H1 (cell line): Measurements from ENCODE around the gene NUDT3. TPM values are rescaled to one million over a fixed set of nuclear protein-coding genes. Genes with fewer than 3 reads are reported as not detected.

Experiments used
- CTCF ChIA-PET: fragments of 300-600 bp; sonication (Branson Sonifier 250); formaldehyde crosslinking; loops from one replicate; lab custom pipeline; 2021; ENCODE audit not compliant: partially characterized antibody; lab: Charles Lee
- POLR2A ChIA-PET: fragments of 300-600 bp; sonication (Branson Sonifier 250); formaldehyde crosslinking; loops from one replicate; lab custom pipeline; 2021; ENCODE audit warnings: inconsistent platforms; ENCODE audit not compliant: partially characterized antibody; lab: Charles Lee
- DNase-seq, 2 experiments: peaks; one replicate each; pipeline versions ENCODE4 v3.0.0 to v3.0.0-alpha.2; 2010 to 2022; ENCODE audit warnings: low spot score in 2 of 2, low read depth in 1 of 2, mixed read lengths in 1 of 2
- FAIRE-seq: peaks from 2 replicates; lab custom pipeline; 2011; peaks lifted over from hg19 to GRCh38; lab: Jason Lieb, UNC
- H2AFZ ChIP-seq: 2 replicates; pipeline ENCODE4 v1.8.1; 2012; ENCODE audit warnings: low read length, inconsistent platforms
- H2AK5ac ChIP-seq: 2 replicates; pipeline ENCODE4 v1.6.1; 2013; ENCODE audit warnings: low read depth, low read length
- H2BK120ac ChIP-seq: replicated peaks from 2 replicates; pipeline ENCODE3; 2013; ENCODE audit warnings: low read depth, low read length, inconsistent platforms
- H2BK12ac ChIP-seq: 2 replicates; pipeline ENCODE4 v1.6.1; 2013; ENCODE audit warnings: low read depth, low read length
- H2BK15ac ChIP-seq: 2 replicates; pipeline ENCODE4 v1.6.1; 2013; ENCODE audit warnings: low read length
- H2BK20ac ChIP-seq: 2 replicates; pipeline ENCODE4 v1.6.1; 2013; ENCODE audit warnings: low read length
- H2BK5ac ChIP-seq: 2 replicates; pipeline ENCODE4 v1.6.1; 2013; ENCODE audit warnings: low read depth, low read length
- H3K14ac ChIP-seq: 2 replicates; pipeline ENCODE4 v1.6.1; 2013; ENCODE audit warnings: inconsistent platforms; ENCODE audit not compliant: insufficient read length
- H3K18ac ChIP-seq: 2 replicates; pipeline ENCODE4 v1.6.1; 2013; ENCODE audit warnings: low read length; ENCODE audit errors: extremely low read depth
- H3K23ac ChIP-seq: 2 replicates; pipeline ENCODE4 v1.6.1; 2013; ENCODE audit warnings: inconsistent platforms; ENCODE audit not compliant: insufficient read length
- H3K23me2 ChIP-seq: 2 replicates; pipeline ENCODE4 v1.6.1; 2013; ENCODE audit warnings: low read depth, low read length
- H3K27ac ChIP-seq: 2 replicates; pipeline ENCODE4 v1.6.1; 2011; ENCODE audit warnings: low read depth, low read length, inconsistent platforms
- H3K27me3 ChIP-seq, 4 experiments: replicated peaks in 1 of 4; 1 replicate in 1 of 4; 2 replicates in 3 of 4; pipeline versions ENCODE4 v1.6.1 to v1.8.1; 2011 to 2013; ENCODE audit warnings: low read length in 3 of 4, mild to moderate bottlenecking in 3 of 4, inconsistent platforms in 2 of 4, mixed read lengths in 2 of 4, moderate library complexity in 1 of 4; ENCODE audit not compliant: control insufficient read depth in 3 of 4, insufficient read depth in 3 of 4; ENCODE audit errors: extremely low read depth in 1 of 4
- H3K36me3 ChIP-seq, 4 experiments: 2 replicates each; pipeline versions ENCODE4 v1.6.1 to v1.8.1; 2011 to 2013; ENCODE audit warnings: mild to moderate bottlenecking in 4 of 4, low read length in 3 of 4, moderate library complexity in 2 of 4, control low read depth in 1 of 4, inconsistent platforms in 1 of 4; ENCODE audit not compliant: insufficient read depth in 4 of 4, control insufficient read depth in 2 of 4
- H3K4ac ChIP-seq: replicated peaks from 2 replicates; pipeline ENCODE3; 2013; ENCODE audit warnings: low read length, low read depth, mixed read lengths, inconsistent platforms; ENCODE audit not compliant: insufficient read length
- H3K4me1 ChIP-seq, 4 experiments: replicated peaks in 1 of 4; 1 replicate in 1 of 4; 2 replicates in 3 of 4; pipeline versions ENCODE4 v1.6.1 to v1.8.1; 2011 to 2013; ENCODE audit warnings: low read length in 3 of 4, inconsistent platforms in 2 of 4, mixed read lengths in 1 of 4; ENCODE audit not compliant: insufficient read depth in 4 of 4, control insufficient read depth in 3 of 4
- H3K4me2 ChIP-seq, 2 experiments: 2 replicates each; pipeline versions ENCODE4 v1.6.1 to v1.8.1; 2011 to 2013; ENCODE audit warnings: low read depth in 2 of 2, low read length in 2 of 2, control low read depth in 1 of 2, inconsistent platforms in 1 of 2, mild to moderate bottlenecking in 1 of 2; ENCODE audit not compliant: insufficient read depth in 1 of 2
- H3K4me3 ChIP-seq, 4 experiments: fragments of 200-600, 300-600 bp in 1 of 4; sonication (generic), shearing (Covaris generic), sonication (Bioruptor Twin) in 1 of 4; 2 replicates each; pipeline versions ENCODE4 v1.5.1 to v1.8.1; 2011 to 2016; ENCODE audit warnings: low read length in 4 of 4, low read depth in 3 of 4, control low read depth in 2 of 4, inconsistent platforms in 2 of 4, mild to moderate bottlenecking in 2 of 4, mixed read lengths in 1 of 4, moderate library complexity in 1 of 4; ENCODE audit not compliant: insufficient read depth in 2 of 4; ENCODE audit errors: extremely low read depth in 1 of 4
- H3K56ac ChIP-seq: replicated peaks from 2 replicates; pipeline ENCODE3; 2013; ENCODE audit warnings: low read depth, mild to moderate bottlenecking, mixed read lengths, low read length, inconsistent platforms; ENCODE audit not compliant: insufficient read length
- H3K79me1 ChIP-seq: 2 replicates; pipeline ENCODE4 v1.6.1; 2013; ENCODE audit warnings: low read depth, low read length, control low read depth
- H3K79me2 ChIP-seq, 2 experiments: 2 replicates each; pipeline versions ENCODE4 v1.6.1 to v1.8.1; 2012 to 2013; ENCODE audit warnings: low read length in 2 of 2, mild to moderate bottlenecking in 2 of 2, inconsistent platforms in 1 of 2; ENCODE audit not compliant: insufficient read depth in 2 of 2, control insufficient read depth in 1 of 2
- H3K9ac ChIP-seq, 4 experiments: replicated peaks in 1 of 4; 1 replicate in 1 of 4; 2 replicates in 3 of 4; pipeline versions ENCODE4 v1.6.1 to v1.8.1; 2011 to 2013; ENCODE audit warnings: low read depth in 3 of 4, low read length in 3 of 4, control low read depth in 2 of 4, mild to moderate bottlenecking in 2 of 4, moderate library complexity in 2 of 4, inconsistent platforms in 1 of 4; ENCODE audit errors: extremely low read depth in 1 of 4
- H3K9me3 ChIP-seq, 2 experiments: 2 replicates each; pipeline versions ENCODE4 v1.6.1 to v1.8.1; 2012 to 2013; ENCODE audit warnings: mild to moderate bottlenecking in 2 of 2, moderate library complexity in 2 of 2, control low read depth in 1 of 2, inconsistent platforms in 1 of 2, low read depth in 1 of 2, low read length in 1 of 2, mixed read lengths in 1 of 2; ENCODE audit not compliant: insufficient read depth in 2 of 2
- H4K20me1 ChIP-seq, 2 experiments: replicated peaks in 1 of 2; 2 replicates each; pipeline versions ENCODE3 to v1.8.1; 2011 to 2013; ENCODE audit warnings: inconsistent platforms in 2 of 2, low read length in 2 of 2, mild to moderate bottlenecking in 1 of 2; ENCODE audit not compliant: insufficient read depth in 2 of 2, control insufficient read depth in 1 of 2
- H4K5ac ChIP-seq: 2 replicates; pipeline ENCODE4 v1.6.1; 2013; ENCODE audit warnings: low read length, low read depth, mixed read lengths, inconsistent platforms; ENCODE audit not compliant: insufficient read length
- H4K8ac ChIP-seq: 2 replicates; pipeline ENCODE4 v1.8.0; 2013; ENCODE audit warnings: mild to moderate bottlenecking, moderate library complexity, low read length, inconsistent platforms; ENCODE audit not compliant: insufficient read depth; ENCODE audit errors: extremely low read depth
- H4K91ac ChIP-seq: replicated peaks from 2 replicates; pipeline ENCODE3; 2013; ENCODE audit warnings: low read length, mixed read lengths, inconsistent platforms; ENCODE audit not compliant: insufficient read length
- BACH1 ChIP-seq: IDR thresholded peaks from 2 replicates; pipeline ENCODE4 v1.6.1; 2012; ENCODE audit warnings: low read length, improper control_type of control experiment
- BCL11A ChIP-seq, 2 experiments: IDR thresholded peaks; one replicate each; pipeline ENCODE4 v1.6.1; 2011; ENCODE audit warnings: low read depth in 2 of 2, low read length in 2 of 2, mild to moderate bottlenecking in 2 of 2
- BRCA1 ChIP-seq: IDR thresholded peaks from 2 replicates; pipeline ENCODE4 v1.6.1; 2012; ENCODE audit warnings: low read depth, low read length, improper control_type of control experiment
- CEBPB ChIP-seq: IDR thresholded peaks from 2 replicates; pipeline ENCODE4 v1.6.1; 2012; ENCODE audit warnings: low read depth, low read length
- CHD1 ChIP-seq: IDR thresholded peaks from 2 replicates; pipeline ENCODE4 v1.6.1; 2012; ENCODE audit warnings: low read depth, low read length, improper control_type of control experiment
- CTBP2 ChIP-seq: IDR thresholded peaks from 2 replicates; pipeline ENCODE4 v1.7.0; 2011; ENCODE audit warnings: borderline replicate concordance, mild to moderate bottlenecking, moderate library complexity, mixed read lengths, low read length; ENCODE audit not compliant: insufficient read depth, insufficient read length
- EP300 ChIP-seq, 2 experiments: IDR thresholded peaks; 1 replicate in 1 of 2; 2 replicates in 1 of 2; pipeline ENCODE4 v1.6.1; 2011 to 2012; ENCODE audit warnings: low read depth in 2 of 2, low read length in 2 of 2, mild to moderate bottlenecking in 2 of 2, borderline replicate concordance in 1 of 2, inconsistent platforms in 1 of 2, moderate library complexity in 1 of 2
- FOSL1 ChIP-seq: IDR thresholded peaks from 2 replicates; pipeline ENCODE4 v1.6.1; 2011; ENCODE audit warnings: mild to moderate bottlenecking, low read depth, low read length, moderate library complexity; ENCODE audit not compliant: insufficient read depth
- POLR2A ChIP-seq, 2 experiments: IDR thresholded peaks; 1 replicate in 1 of 2; 2 replicates in 1 of 2; pipeline ENCODE4 v1.6.1; 2011; ENCODE audit warnings: low read depth in 2 of 2, low read length in 2 of 2, mild to moderate bottlenecking in 2 of 2; ENCODE audit errors: control extremely low read depth in 1 of 2
- RBBP5 ChIP-seq: IDR thresholded peaks from 2 replicates; pipeline ENCODE4 v1.7.1; 2012; ENCODE audit warnings: low read depth, mild to moderate bottlenecking, inconsistent platforms, low read length, moderate library complexity, borderline replicate concordance
- SIN3A ChIP-seq, 2 experiments: IDR thresholded peaks in 1 of 2; conservative IDR thresholded peaks in 1 of 2; 2 replicates each; pipeline ENCODE4 v1.6.1; 2011 to 2012; ENCODE audit warnings: low read length in 2 of 2, improper control_type of control experiment in 1 of 2, low read depth in 1 of 2, mild to moderate bottlenecking in 1 of 2
- SUZ12 ChIP-seq: fragments of 200-600 bp; sonication (generic); IDR thresholded peaks from 2 replicates; pipeline ENCODE4 v1.6.1; 2012; ENCODE audit warnings: mild to moderate bottlenecking, inconsistent platforms, low read length, moderate library complexity, mixed read lengths
- TAF7 ChIP-seq: optimal IDR thresholded peaks from 2 replicates; pipeline ENCODE3; 2011; ENCODE audit warnings: low read depth, mild to moderate bottlenecking, inconsistent platforms, low read length, moderate library complexity, borderline replicate concordance
- TBP ChIP-seq: IDR thresholded peaks from 2 replicates; pipeline ENCODE4 v1.6.1; 2011; ENCODE audit warnings: low read depth, low read length, improper control_type of control experiment
- TEAD4 ChIP-seq: IDR thresholded peaks from 2 replicates; pipeline ENCODE4 v1.6.1; 2012; ENCODE audit warnings: low read depth, low read length, inconsistent platforms, mixed read lengths
- WGBS, 2 experiments: shearing (Covaris generic) in 1 of 2; methylation state at CpG; one replicate each; pipeline versions ENCODE4 v1.1.6 to v1.1.7; 2013 to 2015; ENCODE audit warnings: low lambda C conversion rate in 2 of 2, mixed read lengths in 2 of 2, inconsistent platforms in 1 of 2, low coverage in 1 of 2, missing lambda C conversion rate in 1 of 2; ENCODE audit not compliant: insufficient replicate concordance in 2 of 2, insufficient coverage in 1 of 2, insufficient read length in 1 of 2; ENCODE audit errors: extremely low coverage in 1 of 2, missing lambda C conversion rate in 1 of 2; 5-methylcytosine and 5-hydroxymethylcytosine counted together
- polyA plus RNA-seq, 7 experiments: library from polyadenylated mRNA; depleted of rRNA in 3 of 7; stranded (reverse) in 5 of 7; unstranded in 2 of 7; fragments of >200 nt in 5 of 7; fragments of 200-250 nt in 2 of 7; gene quantifications; 1 replicate in 5 of 7; 2 replicates in 1 of 7; 4 replicates in 1 of 7; pipeline versions ENCODE4 v1.2.1 to v1.2.3, GENCODE V29; 2011 to 2013; ENCODE audit warnings: missing spikeins in 2 of 7, mixed read lengths in 2 of 7
- total RNA-seq: library from RNA; stranded (reverse); fragmentation: NEBNext Ultra II Directional; extraction: Animal tissue kit (Norgen Biotek cat#: 25700); gene quantifications from 2 replicates; pipeline ENCODE4 v1.2.1, GENCODE V29; 2021

NUDT3 gene
- total and polyA plus RNA-seq, 2 of the 8 experiments (the other 6 are each of a cell fraction or from before 2014, with no cell fraction given), result 14.1 to 36.9 TPM

DNA sequence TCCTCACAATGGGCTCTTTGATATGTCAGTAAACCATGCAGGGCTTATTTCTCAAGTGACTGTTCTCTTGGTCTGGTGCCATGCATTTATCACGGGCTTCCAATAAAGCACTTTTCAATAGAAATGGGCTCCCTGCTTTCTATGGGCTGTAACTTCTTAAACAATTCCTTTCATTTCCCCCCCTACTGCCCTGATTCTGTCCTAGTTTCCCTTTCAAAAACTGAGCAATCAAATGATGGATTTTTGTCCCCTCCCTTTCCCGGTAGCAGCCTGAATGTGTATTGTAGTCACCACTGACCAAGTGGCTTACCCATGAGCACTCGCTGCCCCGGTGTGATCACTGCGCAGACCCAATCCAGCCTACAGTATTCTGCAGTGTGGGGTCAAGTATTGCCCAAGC lies 19.5 kb upstream of the NUDT3 start:
- Histone ChIP-seq H2AFZ (no peak overlapping the region), H3K56ac (no peak overlapping the region), H3K27me3 (no peaks in the 10 kb centered on the region), H3K36me3 (peaks cover under 1 to 18% (median 9%) of the 10 kb centered on the region in 4 experiments), H4K5ac (no peak overlapping the region), H3K4me1 (no peaks in the 10 kb centered on the region), H3K18ac (no peak overlapping the region; the same call in 1 of the 2 replicates), H3K4me3 (no peak overlapping the region), H2BK120ac (no peak overlapping the region), H4K8ac (no peak overlapping the region), H2BK12ac (no peak overlapping the region), H3K79me2 (no peaks in the 10 kb centered on the region), H4K20me1 (peaks cover 3 to 14% of the 10 kb centered on the region in 2 experiments), H3K23ac (no peak overlapping the region), H2BK15ac (no peak overlapping the region), H3K9me3 (no peaks in the 10 kb centered on the region), H2AK5ac (no peak overlapping the region), H3K4ac (no peak overlapping the region), H4K91ac (no peak overlapping the region), H2BK5ac (no peak overlapping the region), H3K4me2 (no peak overlapping the region), H3K27ac (no peak overlapping the region), H2BK20ac (no peak overlapping the region), H3K9ac (no peak overlapping the region), H3K23me2 (no peaks in the 10 kb centered on the region), H3K79me1 (no peaks in the 10 kb centered on the region), H3K14ac (no peak overlapping the region)
- no peak for FAIRE-seq
- DNase-seq, result no peak
- ChIA-PET CTCF (no interaction called here), POLR2A (interaction anchor here (2.8 to 9.4 kb wide), 3 partner anchors 7 to 21 kb away, joined by 8 to 256 read pairs (median 72); partner anchors contain the start of genes NUDT3 and RPS10)
- 80% methylated on average over 5 of the region's 5 CpGs; no CpG with 5 or more reads in 1 of the 2 experiments for WGBS, 2 experiments
- TF ChIP-seq BCL11A (IDR thresholded peaks at IDR 0.05; ENCODE audit: low read depth in 2 of 2, low read length in 2 of 2), result no peak
- no peak for TF ChIP-seq POLR2A (IDR thresholded peaks at IDR 0.05; ENCODE audit: control extremely low read depth in 1 of 2, low read depth in 2 of 2, low read length in 2 of 2)
- TF ChIP-seq SUZ12, result no peak
- TF ChIP-seq TBP, result no peak
- no peak for TF ChIP-seq TEAD4
- TF ChIP-seq SIN3A (conservative IDR thresholded peaks at IDR 0.05 in 1 of 2, IDR thresholded peaks at IDR 0.05 in 1 of 2; ENCODE audit: low read depth in 1 of 2, low read length in 2 of 2), result no peak
- no peak for TF ChIP-seq RBBP5
- no peak for TF ChIP-seq FOSL1
- no peak for TF ChIP-seq BRCA1
- no peak for TF ChIP-seq TAF7
- no peak for TF ChIP-seq CEBPB
- TF ChIP-seq CTBP2, result no peak
- no peak for TF ChIP-seq CHD1
- TF ChIP-seq BACH1, result no peak
- no peak for TF ChIP-seq EP300 (IDR thresholded peaks at IDR 0.05; ENCODE audit: borderline replicate concordance in 1 of 2, low read depth in 2 of 2, low read length in 2 of 2)
